Stomach (tissue), 4 donors: Measurements from ENCODE around the gene SLC17A5.

Source experiments
- POLR2A ChIP-seq, 4 donors: fragments of 450-650 bp; IDR thresholded peaks; one replicate each; pipeline ENCODE4 v1.6.1; 2016; ENCODE audit warnings: antibody characterized with exemption in 4 of 4, control low read depth in 2 of 4, mild to moderate bottlenecking in 1 of 4, moderate library complexity in 1 of 4
- TF ChIP-seq, protein P1 (sequence below), 7 experiments: fragments of 450-650 bp in 4 of 7; fragments of 200-600 bp in 3 of 7; sonication (generic) in 3 of 7; IDR thresholded peaks; one replicate each; pipeline ENCODE4 v1.5.1; 2016 to 2019; ENCODE audit warnings: antibody characterized with exemption in 7 of 7, control low read depth in 2 of 7, mild to moderate bottlenecking in 1 of 7

DNA sequence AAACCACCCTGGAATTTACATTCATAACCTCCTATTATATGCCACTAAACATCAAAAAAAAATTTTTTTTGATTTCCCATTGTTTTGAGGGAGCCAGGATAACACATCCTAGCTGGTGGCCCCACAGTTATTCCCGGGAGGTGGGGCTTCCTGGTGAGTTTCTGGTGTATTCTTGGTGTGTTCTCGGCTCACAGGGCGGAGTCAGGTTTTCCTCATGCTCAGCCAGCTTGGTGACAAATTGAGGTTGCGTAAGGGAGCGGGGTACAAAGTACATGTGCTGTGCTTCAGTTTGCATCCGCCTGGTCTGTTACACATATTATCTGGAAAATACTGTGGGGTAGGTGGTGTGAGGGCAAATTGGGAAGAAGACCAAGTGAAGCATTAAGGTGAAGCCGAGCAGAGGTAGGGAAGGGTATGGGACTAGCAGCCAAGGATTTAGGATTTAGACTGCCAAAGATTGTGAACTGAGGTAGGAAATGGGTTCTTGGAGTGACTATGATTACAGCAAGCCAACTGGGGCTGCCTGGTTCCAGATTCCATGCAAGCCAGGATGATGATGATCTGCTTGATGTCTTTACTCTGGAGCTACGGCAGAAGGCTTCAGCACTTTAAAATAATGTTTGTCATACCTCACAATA lies 86.7 kb downstream of the SLC17A5 start:
- TF ChIP-seq, protein P1, sequence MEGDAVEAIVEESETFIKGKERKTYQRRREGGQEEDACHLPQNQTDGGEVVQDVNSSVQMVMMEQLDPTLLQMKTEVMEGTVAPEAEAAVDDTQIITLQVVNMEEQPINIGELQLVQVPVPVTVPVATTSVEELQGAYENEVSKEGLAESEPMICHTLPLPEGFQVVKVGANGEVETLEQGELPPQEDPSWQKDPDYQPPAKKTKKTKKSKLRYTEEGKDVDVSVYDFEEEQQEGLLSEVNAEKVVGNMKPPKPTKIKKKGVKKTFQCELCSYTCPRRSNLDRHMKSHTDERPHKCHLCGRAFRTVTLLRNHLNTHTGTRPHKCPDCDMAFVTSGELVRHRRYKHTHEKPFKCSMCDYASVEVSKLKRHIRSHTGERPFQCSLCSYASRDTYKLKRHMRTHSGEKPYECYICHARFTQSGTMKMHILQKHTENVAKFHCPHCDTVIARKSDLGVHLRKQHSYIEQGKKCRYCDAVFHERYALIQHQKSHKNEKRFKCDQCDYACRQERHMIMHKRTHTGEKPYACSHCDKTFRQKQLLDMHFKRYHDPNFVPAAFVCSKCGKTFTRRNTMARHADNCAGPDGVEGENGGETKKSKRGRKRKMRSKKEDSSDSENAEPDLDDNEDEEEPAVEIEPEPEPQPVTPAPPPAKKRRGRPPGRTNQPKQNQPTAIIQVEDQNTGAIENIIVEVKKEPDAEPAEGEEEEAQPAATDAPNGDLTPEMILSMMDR (IDR thresholded peaks at IDR 0.05), result no peak
- no peak for TF ChIP-seq POLR2A (IDR thresholded peaks at IDR 0.05)
